Subcutaneous abdominal adipose tissue (tissue), 5 donors: ENCODE results near the gene PCDH9.

Source experiments
- H3K27ac ChIP-seq: one replicate; pipeline ENCODE4 v1.7.0; 2013; ENCODE audit warnings: low read depth, mild to moderate bottlenecking, inconsistent platforms, low read length, moderate library complexity
- H3K27me3 ChIP-seq, 5 donors: one replicate each; pipeline ENCODE4 v1.7.0; 2013; ENCODE audit warnings: low read length in 5 of 5, inconsistent platforms in 1 of 5; ENCODE audit not compliant: control insufficient read depth in 5 of 5, insufficient read depth in 4 of 5
- H3K36me3 ChIP-seq, 5 donors: one replicate each; pipeline ENCODE4 v1.7.0; 2013; ENCODE audit warnings: low read length in 5 of 5; ENCODE audit not compliant: control insufficient read depth in 5 of 5, insufficient read depth in 5 of 5
- H3K4me1 ChIP-seq, 5 donors: one replicate each; pipeline ENCODE4 v1.7.0; 2013; ENCODE audit warnings: low read length in 5 of 5, mild to moderate bottlenecking in 3 of 5, moderate library complexity in 1 of 5; ENCODE audit not compliant: control insufficient read depth in 5 of 5, insufficient read depth in 5 of 5
- H3K4me3 ChIP-seq, 5 donors: one replicate each; pipeline ENCODE4 v1.7.0; 2013; ENCODE audit warnings: low read length in 5 of 5, low read depth in 1 of 5
- H3K9ac ChIP-seq, 5 donors: one replicate each; pipeline ENCODE4 v1.7.0; 2013; ENCODE audit warnings: low read length in 5 of 5, mild to moderate bottlenecking in 4 of 5, moderate library complexity in 3 of 5
- H3K9me3 ChIP-seq, 5 donors: one replicate each; pipeline ENCODE4 v1.7.0; 2013; ENCODE audit warnings: low read length in 5 of 5; ENCODE audit not compliant: control insufficient read depth in 5 of 5
- donor health status: healthy.
- donor health status: healthy.
- donor health status: healthy.
- donor health status: healthy.
- donor health status: healthy.

The PCDH9 gene

GRCh38 chr13:66415444-66415843, 814.7 kb downstream of the PCDH9 start:
- H3K9ac ChIP-seq: no peak overlapping the region
- no peaks in the 10 kb centered on the region for H3K4me1 ChIP-seq
- H3K27me3 ChIP-seq: no peaks in the 10 kb centered on the region
- H3K27ac ChIP-seq: no peak overlapping the region
- H3K4me3 ChIP-seq: no peak overlapping the region
- no peaks in the 10 kb centered on the region for H3K9me3 ChIP-seq
- H3K36me3 ChIP-seq: no peaks in the 10 kb centered on the region

GRCh38 chr13:66414066-66414800, 815.9 kb downstream of the PCDH9 start:
- H3K9ac ChIP-seq: no peak overlapping the region
- H3K36me3 ChIP-seq: no peaks in the 10 kb centered on the region
- no peak overlapping the region for H3K27ac ChIP-seq
- no peaks in the 10 kb centered on the region for H3K27me3 ChIP-seq
- no peaks in the 10 kb centered on the region for H3K9me3 ChIP-seq
- no peaks in the 10 kb centered on the region for H3K4me1 ChIP-seq
- H3K4me3 ChIP-seq: no peak overlapping the region

- no peaks in the 10 kb centered on the region for H3K27me3 ChIP-seq
- no peak overlapping the region for H3K9ac ChIP-seq
- H3K36me3 ChIP-seq: no peaks in the 10 kb centered on the region
- H3K27ac ChIP-seq: no peak overlapping the region
- H3K4me3 ChIP-seq: no peak overlapping the region
- no peaks in the 10 kb centered on the region for H3K9me3 ChIP-seq
- H3K4me1 ChIP-seq: peaks cover 0 to 20% (median 17%) of the 10 kb centered on the region in 5 donors
These were observed 819.8 kb downstream of the PCDH9 start for GRCh38 chr13:66410314-66410713.

- no peak overlapping the region for H3K9ac ChIP-seq
- no peaks in the 10 kb centered on the region for H3K27me3 ChIP-seq
- H3K4me3 ChIP-seq: no peak overlapping the region
- H3K4me1 ChIP-seq: peaks cover 0 to 20% (median 17%) of the 10 kb centered on the region in 5 donors
- no peaks in the 10 kb centered on the region for H3K36me3 ChIP-seq
- H3K9me3 ChIP-seq: no peaks in the 10 kb centered on the region
- H3K27ac ChIP-seq: no peak overlapping the region
These were observed 820.6 kb downstream of the PCDH9 start for GRCh38 chr13:66409542-66409941.

GRCh38 chr13:66407128-66407527, 823.0 kb downstream of the PCDH9 start:
- Histone ChIP-seq H3K4me1 (peaks cover 0 to 20% (median 17%) of the 10 kb centered on the region in 5 donors), H3K9ac (no peak overlapping the region), H3K9me3 (no peaks in the 10 kb centered on the region), H3K27ac (no peak overlapping the region), H3K27me3 (no peaks in the 10 kb centered on the region), H3K36me3 (no peaks in the 10 kb centered on the region), H3K4me3 (no peak overlapping the region)

- no peaks in the 10 kb centered on the region for H3K9me3 ChIP-seq
- no peaks in the 10 kb centered on the region for H3K27me3 ChIP-seq
- H3K4me3 ChIP-seq: peak overlapping the region in 3 of 5 donors; percentile 25 to 37 (median 29)
- peak overlapping the region; percentile 21 for H3K27ac ChIP-seq
- H3K4me1 ChIP-seq: peaks cover 0 to 20% (median 17%) of the 10 kb centered on the region in 5 donors
- no peaks in the 10 kb centered on the region for H3K36me3 ChIP-seq
- H3K9ac ChIP-seq: peak overlapping the region in 1 of 5 donors; percentile 17
These were observed 824.0 kb downstream of the PCDH9 start for GRCh38 chr13:66405908-66406802.

GRCh38 chr13:66402546-66402945, 827.6 kb downstream of the PCDH9 start:
- H3K27ac ChIP-seq: no peak overlapping the region
- no peak overlapping the region for H3K9ac ChIP-seq
- no peaks in the 10 kb centered on the region for H3K36me3 ChIP-seq
- no peak overlapping the region for H3K4me3 ChIP-seq
- H3K27me3 ChIP-seq: no peaks in the 10 kb centered on the region
- H3K9me3 ChIP-seq: no peaks in the 10 kb centered on the region
- peaks cover 0 to 28% (median 17%) of the 10 kb centered on the region in 5 donors for H3K4me1 ChIP-seq

GRCh38 chr13:66402066-66402465, 828.1 kb downstream of the PCDH9 start:
- H3K9ac ChIP-seq: no peak overlapping the region

GRCh38 chr13:66400292-66400691, 829.8 kb downstream of the PCDH9 start:
- Histone ChIP-seq H3K9me3 (no peaks in the 10 kb centered on the region), H3K36me3 (no peaks in the 10 kb centered on the region), H3K27me3 (no peaks in the 10 kb centered on the region), H3K27ac (no peak overlapping the region), H3K4me3 (no peak overlapping the region), H3K9ac (no peak overlapping the region), H3K4me1 (peaks cover 0 to 10% (median 0%) of the 10 kb centered on the region in 5 donors)

More at GRCh38 chr13:66402066-66402465, 828.1 kb downstream of the PCDH9 start:
- H3K4me1 ChIP-seq: peaks cover 0 to 27% (median 15%) of the 10 kb centered on the region in 5 donors
- H3K27me3 ChIP-seq: no peaks in the 10 kb centered on the region
- H3K4me3 ChIP-seq: no peak overlapping the region
- H3K9me3 ChIP-seq: no peaks in the 10 kb centered on the region
- no peak overlapping the region for H3K27ac ChIP-seq
- no peaks in the 10 kb centered on the region for H3K36me3 ChIP-seq

GRCh38 chr13:66399873-66400272, 830.3 kb downstream of the PCDH9 start:
- Histone ChIP-seq H3K9me3 (no peaks in the 10 kb centered on the region), H3K27me3 (no peaks in the 10 kb centered on the region), H3K9ac (no peak overlapping the region), H3K27ac (no peak overlapping the region), H3K4me3 (no peak overlapping the region), H3K36me3 (no peaks in the 10 kb centered on the region), H3K4me1 (peaks cover 0 to 8% (median 0%) of the 10 kb centered on the region in 5 donors)
